MM.1S (cell line): ENCODE results near the gene SLC35F3.

Source experiments
- DNase-seq: peaks from one replicate; pipeline ENCODE4 v3.0.0-alpha.2; 2015
- H2AFZ ChIP-seq: fragments of 300-600 bp; sonication (generic); 2 replicates; pipeline ENCODE4 v1.6.0; 2016; ENCODE audit warnings: antibody characterized with exemption, low read length
- H3F3A ChIP-seq: fragments of 300-600 bp; sonication (generic); 2 replicates; pipeline ENCODE4 v1.6.1; 2016; ENCODE audit warnings: mild to moderate bottlenecking, antibody characterized with exemption, low read length, moderate library complexity, mixed read lengths; ENCODE audit not compliant: insufficient read depth
- H3K27ac ChIP-seq: fragments of 300-600 bp; sonication (generic); 2 replicates; pipeline ENCODE4 v1.5.1; 2016; ENCODE audit warnings: mild to moderate bottlenecking, low read length
- H3K27me3 ChIP-seq: fragments of 300-600 bp; sonication (generic); replicated peaks from 2 replicates; pipeline ENCODE4 v1.6.0; 2016; ENCODE audit warnings: low read length; ENCODE audit not compliant: insufficient read depth
- H3K36me3 ChIP-seq: fragments of 300-600 bp; sonication (generic); replicated peaks from 2 replicates; pipeline ENCODE4 v1.6.1; 2016; ENCODE audit warnings: mild to moderate bottlenecking, low read length, mixed read lengths; ENCODE audit not compliant: insufficient read depth
- H3K4me1 ChIP-seq: fragments of 300-600 bp; sonication (generic); 2 replicates; pipeline ENCODE4 v1.6.1; 2016; ENCODE audit warnings: low read length, mixed read lengths
- H3K4me2 ChIP-seq: fragments of 300-600 bp; sonication (generic); 2 replicates; pipeline ENCODE4 v1.6.0; 2016; ENCODE audit warnings: low read depth, low read length
- H3K4me3 ChIP-seq: fragments of 300-600 bp; sonication (generic); 2 replicates; pipeline ENCODE4 v1.5.1; 2016; ENCODE audit warnings: low read length, mixed read lengths
- H3K79me2 ChIP-seq: fragments of 300-600 bp; sonication (generic); 2 replicates; pipeline ENCODE4 v1.6.1; 2016; ENCODE audit warnings: mixed run types, low read length, mixed read lengths
- H3K9ac ChIP-seq: fragments of 300-600 bp; sonication (generic); 2 replicates; pipeline ENCODE4 v1.6.1; 2016; ENCODE audit warnings: low read length, mixed read lengths
- H3K9me2 ChIP-seq: fragments of 300-600 bp; sonication (generic); replicated peaks from 2 replicates; pipeline ENCODE4 v1.6.1; 2016; ENCODE audit warnings: mild to moderate bottlenecking, low read length, mixed read lengths; ENCODE audit not compliant: insufficient read depth
- H3K9me3 ChIP-seq: fragments of 300-600 bp; sonication (generic); replicated peaks from 2 replicates; pipeline ENCODE4 v1.6.1; 2016; ENCODE audit warnings: mild to moderate bottlenecking, low read length, mixed read lengths; ENCODE audit not compliant: insufficient read depth
- H4K20me1 ChIP-seq: fragments of 300-600 bp; sonication (generic); 2 replicates; pipeline ENCODE4 v1.6.1; 2016; ENCODE audit warnings: mild to moderate bottlenecking, low read length, moderate library complexity, mixed read lengths; ENCODE audit not compliant: insufficient read depth
- CTCF ChIP-seq: fragments of 300-600 bp; sonication (generic); IDR thresholded peaks from 2 replicates; pipeline ENCODE4 v1.5.1; 2016; ENCODE audit warnings: antibody characterized with exemption, low read length, mixed read lengths
- EZH2 ChIP-seq: fragments of 300-600 bp; sonication (generic); optimal IDR thresholded peaks from 2 replicates; pipeline ENCODE3; 2017; ENCODE audit warnings: low read depth, mild to moderate bottlenecking, antibody characterized with exemption, low read length, mixed read lengths
- EZH2phosphoT487 ChIP-seq: fragments of 300-600 bp; sonication (generic); IDR thresholded peaks from 2 replicates; pipeline ENCODE4 v1.6.1; 2018; ENCODE audit warnings: antibody characterized with exemption, low read length

The SLC35F3 gene

GRCh38 chr1:234272656-234273312, 368.3 kb downstream of the SLC35F3 start:
- Histone ChIP-seq H3F3A (peaks cover 3% of the 10 kb centered on the region; the same call in 1 of the 2 replicates), H3K4me2 (no peak overlapping the region), H3K9ac (no peak overlapping the region), H3K4me1 (peaks cover 15% of the 10 kb centered on the region), H4K20me1 (no peaks in the 10 kb centered on the region), H3K79me2 (no peaks in the 10 kb centered on the region), H3K36me3 (no peaks in the 10 kb centered on the region), H3K27me3 (no peaks in the 10 kb centered on the region), H2AFZ (no peak overlapping the region), H3K4me3 (no peak overlapping the region), H3K9me3 (no peaks in the 10 kb centered on the region), H3K9me2 (no peaks in the 10 kb centered on the region), H3K27ac (no peak overlapping the region)
- TF ChIP-seq CTCF, result no peak
- TF ChIP-seq EZH2phosphoT487, result no peak
- no peak for TF ChIP-seq EZH2
- DNase-seq, result no peak

GRCh38 chr1:234273981-234274380, 369.5 kb downstream of the SLC35F3 start:
- Histone ChIP-seq H2AFZ (no peak overlapping the region), H3K36me3 (no peaks in the 10 kb centered on the region), H3K27ac (no peak overlapping the region), H3K4me2 (no peak overlapping the region), H3K27me3 (no peaks in the 10 kb centered on the region), H3K9me2 (no peaks in the 10 kb centered on the region), H3F3A (peaks cover 3% of the 10 kb centered on the region; the same call in 1 of the 2 replicates), H3K9me3 (no peaks in the 10 kb centered on the region), H3K4me1 (peaks cover 15% of the 10 kb centered on the region), H3K4me3 (no peak overlapping the region), H4K20me1 (no peaks in the 10 kb centered on the region), H3K9ac (no peak overlapping the region), H3K79me2 (no peaks in the 10 kb centered on the region)
- TF ChIP-seq EZH2phosphoT487, result no peak
- TF ChIP-seq CTCF, result no peak
- DNase-seq, result no peak

GRCh38 chr1:234276151-234276788, 371.8 kb downstream of the SLC35F3 start:
- Histone ChIP-seq H3K27me3 (no peaks in the 10 kb centered on the region), H3K9me2 (no peaks in the 10 kb centered on the region), H3K27ac (no peak overlapping the region), H3K4me3 (no peak overlapping the region), H4K20me1 (no peaks in the 10 kb centered on the region), H2AFZ (no peak overlapping the region), H3K4me1 (peaks cover 8% of the 10 kb centered on the region), H3K4me2 (no peak overlapping the region), H3K9me3 (no peaks in the 10 kb centered on the region), H3K36me3 (no peaks in the 10 kb centered on the region), H3K9ac (no peak overlapping the region), H3F3A (peaks cover 3% of the 10 kb centered on the region; the same call in 1 of the 2 replicates), H3K79me2 (no peaks in the 10 kb centered on the region)
- TF ChIP-seq EZH2phosphoT487, result no peak
- no peak for TF ChIP-seq CTCF
- TF ChIP-seq EZH2, result no peak
- DNase-seq, result no peak
